Jurkat, Clone E6-1 (cell line): ENCODE data around the gene CDK5RAP3.
"Not testable (repeated sequence)": the region's sequence is repeated elsewhere in the genome, so short reads cannot be mapped to it uniquely, and the experiment has no call there.

Source experiments
- DNase-seq: peaks from one replicate; pipeline ENCODE4 v3.0.0-alpha.2; 2011; ENCODE audit warnings: low read depth, low spot score
- H3K4me3 ChIP-seq: 2 replicates; pipeline ENCODE4 v1.5.1; 2011; ENCODE audit warnings: mild to moderate bottlenecking, low read length, control low read depth, moderate library complexity

Gene CDK5RAP3

DNA sequence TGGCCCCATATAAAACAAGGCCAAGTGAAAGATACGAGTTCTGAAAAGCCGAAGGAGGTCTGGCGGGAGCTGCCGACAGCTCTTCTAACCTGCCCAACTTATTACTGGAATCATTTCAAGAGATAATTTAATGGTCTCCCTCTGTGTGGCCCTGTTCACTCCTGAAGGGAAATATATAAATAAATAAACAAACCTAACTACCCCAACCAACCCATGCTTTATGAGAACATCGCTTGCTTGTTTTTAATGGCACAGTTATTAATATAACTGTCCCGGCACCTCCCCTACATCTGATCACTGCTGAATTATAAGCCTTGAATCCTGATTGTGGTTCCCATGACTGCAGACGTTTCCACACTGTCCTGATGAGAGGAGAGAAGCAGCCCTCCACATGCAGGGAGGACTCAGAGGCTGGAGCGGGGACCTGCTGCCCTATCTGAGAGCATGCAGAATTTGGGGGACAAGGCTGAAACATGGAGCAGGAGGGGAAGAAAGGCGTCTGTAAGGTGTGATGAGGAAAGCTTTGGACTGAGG lies 22.2 kb downstream of the CDK5RAP3 start:
- no peak for DNase-seq
- H3K4me3 ChIP-seq = no peak overlapping the region

DNA sequence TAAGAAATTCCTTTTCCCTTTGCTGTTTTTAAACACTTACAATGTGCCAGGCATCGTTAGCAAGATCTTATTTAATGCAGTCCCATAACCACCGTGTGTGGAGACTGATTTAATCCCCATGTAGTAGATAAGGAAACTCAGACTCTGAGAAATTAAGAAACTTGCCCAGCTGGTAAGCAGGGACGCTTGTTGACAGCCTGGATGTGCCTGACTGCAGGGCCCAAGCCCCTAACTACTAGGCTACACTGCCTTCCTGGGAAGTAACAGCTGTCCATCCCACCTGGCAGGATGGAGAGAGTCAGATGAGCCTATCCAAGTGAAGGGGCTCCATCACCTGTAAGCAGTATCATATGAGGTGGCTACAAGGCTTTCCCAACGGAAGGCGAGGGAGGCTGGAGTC lies 23.1 kb downstream of the CDK5RAP3 start:
- H3K4me3 ChIP-seq = no peak overlapping the region
- DNase-seq = no peak

DNA sequence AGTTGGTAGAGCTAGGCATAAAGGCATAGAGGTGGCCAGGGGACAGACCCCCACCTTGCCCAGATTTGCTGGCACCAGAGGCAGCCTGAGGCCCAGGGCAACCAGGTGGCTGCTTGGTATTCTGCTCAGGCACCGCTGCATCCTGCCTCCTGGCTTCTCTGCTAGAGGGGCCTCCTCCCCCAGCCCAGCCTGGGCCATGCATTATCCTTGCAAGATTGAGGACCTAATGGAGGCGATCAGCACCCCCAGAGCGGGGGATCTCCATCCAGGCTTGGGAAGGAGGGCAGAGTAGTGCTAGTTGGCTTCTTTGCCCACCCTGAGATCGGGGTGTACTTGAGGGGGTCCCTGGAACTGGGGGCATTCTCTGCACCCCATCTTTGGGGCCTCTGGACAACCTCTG lies 23.8 kb downstream of the CDK5RAP3 start:
- no peak overlapping the region for H3K4me3 ChIP-seq
- DNase-seq = no peak

DNA sequence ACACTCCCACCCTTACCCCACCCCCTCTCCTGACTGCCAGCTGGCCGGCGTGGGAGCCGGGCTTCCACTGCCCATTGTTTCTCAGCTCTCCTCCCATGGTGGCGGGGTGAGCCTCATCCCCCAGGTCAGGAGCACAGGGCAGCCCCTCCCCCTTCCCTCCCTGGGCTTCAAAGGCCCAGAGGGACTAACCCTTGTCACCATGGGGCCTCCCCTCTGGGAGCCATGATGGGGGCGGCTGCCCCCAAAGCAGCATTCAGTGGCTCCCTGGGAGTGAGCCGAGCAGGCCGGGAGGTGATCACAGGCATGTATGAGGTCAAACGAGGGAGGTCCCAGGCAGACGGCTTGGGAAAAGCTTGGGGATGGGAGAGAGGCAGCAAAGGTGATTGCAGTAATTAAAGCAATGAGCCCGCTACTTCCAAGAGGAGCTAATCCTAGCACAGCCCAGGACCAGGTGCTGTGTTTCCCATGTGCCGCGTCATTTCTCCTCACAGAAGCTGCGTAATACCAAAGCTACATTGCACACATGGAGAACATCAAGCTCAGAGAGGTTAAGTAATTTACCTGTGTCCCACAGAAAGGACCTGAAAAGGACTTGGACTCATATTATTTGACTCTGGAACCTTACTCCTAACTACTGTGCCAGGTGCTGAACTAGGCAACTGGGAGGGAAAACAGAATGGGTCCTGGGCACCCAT lies 24.5 kb downstream of the CDK5RAP3 start:
- no peak for DNase-seq
- no peak overlapping the region for H3K4me3 ChIP-seq

DNA sequence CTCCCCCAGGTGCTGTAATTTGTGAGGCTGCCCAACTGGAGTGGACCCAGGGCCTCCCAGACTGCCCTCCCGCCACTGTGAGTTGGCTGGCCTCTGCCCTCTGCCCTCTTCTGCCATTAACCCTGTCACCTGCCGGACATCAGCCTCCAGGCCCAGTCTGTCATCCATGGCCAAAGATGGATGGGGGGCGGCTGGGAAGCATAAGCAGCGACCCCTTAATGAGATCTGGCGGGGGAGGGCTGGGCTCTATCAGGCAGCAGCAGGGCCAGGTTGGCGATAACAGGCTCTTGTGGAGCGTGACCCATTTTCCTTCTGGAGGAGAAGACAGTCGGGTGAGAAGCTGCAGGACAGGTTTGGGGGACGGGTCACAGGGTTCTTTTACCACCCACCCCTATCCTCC lies 25.3 kb downstream of the CDK5RAP3 start:
- no peak overlapping the region for H3K4me3 ChIP-seq
- DNase-seq = no peak

DNA sequence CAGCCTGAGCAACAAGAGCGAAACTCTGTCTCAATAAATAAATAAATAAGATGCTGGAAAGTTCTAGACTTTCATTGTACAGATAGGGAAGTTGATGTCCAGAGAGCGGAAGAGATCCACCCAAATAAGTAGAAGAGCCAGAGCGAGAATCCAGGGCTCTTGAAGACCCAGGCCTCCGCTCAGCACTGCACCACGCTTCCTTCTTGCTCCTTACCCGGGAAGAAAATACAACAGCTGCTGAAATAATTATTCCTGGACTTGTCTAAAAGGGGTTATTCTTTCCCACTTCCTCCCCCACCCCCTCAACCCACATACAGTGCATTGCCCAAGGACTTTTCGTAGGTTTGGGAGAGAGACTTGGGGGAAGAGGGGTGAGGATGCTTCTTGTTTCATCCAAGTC lies 26.7 kb downstream of the CDK5RAP3 start:
- no peak for DNase-seq
- no peak overlapping the region for H3K4me3 ChIP-seq

DNA sequence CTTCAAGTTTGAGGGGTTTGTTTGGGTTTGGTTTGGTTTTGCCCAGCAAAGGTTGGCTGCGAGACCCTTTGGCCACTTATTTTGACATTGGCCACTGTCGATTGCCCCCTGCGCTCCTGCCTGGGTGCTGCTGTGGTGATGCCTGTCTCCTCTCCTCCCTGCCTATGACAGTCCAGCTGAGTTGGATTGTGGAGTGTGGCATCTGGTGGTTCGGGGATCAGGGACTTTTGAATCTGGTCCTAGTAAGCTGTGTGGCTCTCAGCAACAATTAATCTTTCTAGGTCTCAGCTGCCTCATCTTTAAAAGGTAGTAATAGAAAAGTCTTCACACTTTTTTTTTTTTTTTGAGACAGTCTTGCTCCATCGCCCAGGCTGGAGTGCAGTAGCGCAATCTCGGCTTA lies 27.1 kb downstream of the CDK5RAP3 start:
- no peak overlapping the region for H3K4me3 ChIP-seq
- no peak for DNase-seq

DNA sequence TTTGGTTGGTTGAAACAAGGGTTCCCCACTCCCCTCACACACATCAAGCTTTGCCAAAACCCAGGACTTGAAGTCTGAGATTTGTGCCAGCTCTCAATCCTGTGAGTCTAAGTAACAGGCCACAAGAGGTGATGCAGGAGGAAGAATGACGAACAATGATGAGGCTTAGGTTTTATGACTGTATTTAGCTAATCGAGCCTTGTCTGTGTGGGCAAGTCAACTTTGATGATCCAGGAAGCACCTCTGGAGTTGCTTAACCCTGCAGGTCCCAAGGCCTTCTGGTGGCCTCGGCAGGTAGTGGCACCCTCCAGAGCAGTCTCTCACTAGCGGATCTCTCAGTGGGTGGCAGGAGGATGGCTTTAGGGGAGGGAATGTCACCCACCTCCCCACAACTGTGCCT lies 28.7 kb downstream of the CDK5RAP3 start:
- no peak overlapping the region for H3K4me3 ChIP-seq
- DNase-seq = peak; percentile 67

DNA sequence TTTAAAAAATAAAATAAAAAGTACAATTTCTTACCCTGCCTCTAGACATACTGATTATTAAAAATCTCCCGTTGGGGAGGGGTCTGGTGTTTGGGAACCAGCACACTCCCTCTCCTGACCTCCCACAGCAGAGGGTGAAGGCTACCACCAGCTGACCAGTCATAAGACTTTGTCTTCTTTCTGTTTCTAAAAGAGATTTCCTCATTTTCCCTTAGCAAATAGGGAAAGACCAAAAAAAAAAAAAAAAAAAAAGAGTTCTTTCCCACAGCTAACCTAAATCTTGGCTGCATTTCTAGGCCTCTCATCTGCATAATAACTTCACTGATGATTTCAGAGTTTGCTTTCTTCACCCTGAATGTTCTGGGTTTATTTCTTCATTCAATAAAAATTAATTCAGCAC lies 30.3 kb downstream of the CDK5RAP3 start:
- DNase-seq = no peak

DNA sequence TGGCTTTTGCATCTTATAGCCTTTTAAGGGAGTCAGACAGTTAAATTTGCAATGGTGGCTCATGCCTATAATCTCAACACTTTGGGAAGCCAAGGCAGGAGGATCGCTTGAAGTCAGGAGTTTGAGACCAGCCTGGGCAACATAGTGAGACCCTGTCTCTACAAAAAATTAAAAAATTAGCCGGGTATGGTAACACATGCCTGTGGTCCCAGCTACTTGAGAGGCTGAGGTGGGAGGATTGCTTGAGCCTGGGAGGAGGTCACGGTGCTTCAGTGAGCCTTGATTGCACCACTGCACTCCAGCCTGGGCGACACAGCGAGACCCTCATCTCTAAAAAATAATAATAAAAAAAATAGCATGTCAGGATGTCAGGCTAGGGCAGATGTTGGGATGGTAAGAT lies 30.7 kb downstream of the CDK5RAP3 start:
- not testable (repeated sequence) for DNase-seq, H3K4me3 ChIP-seq

More for the DNA sequence above, 30.3 kb downstream of the CDK5RAP3 start:
- H3K4me3 ChIP-seq = no peak overlapping the region

DNA sequence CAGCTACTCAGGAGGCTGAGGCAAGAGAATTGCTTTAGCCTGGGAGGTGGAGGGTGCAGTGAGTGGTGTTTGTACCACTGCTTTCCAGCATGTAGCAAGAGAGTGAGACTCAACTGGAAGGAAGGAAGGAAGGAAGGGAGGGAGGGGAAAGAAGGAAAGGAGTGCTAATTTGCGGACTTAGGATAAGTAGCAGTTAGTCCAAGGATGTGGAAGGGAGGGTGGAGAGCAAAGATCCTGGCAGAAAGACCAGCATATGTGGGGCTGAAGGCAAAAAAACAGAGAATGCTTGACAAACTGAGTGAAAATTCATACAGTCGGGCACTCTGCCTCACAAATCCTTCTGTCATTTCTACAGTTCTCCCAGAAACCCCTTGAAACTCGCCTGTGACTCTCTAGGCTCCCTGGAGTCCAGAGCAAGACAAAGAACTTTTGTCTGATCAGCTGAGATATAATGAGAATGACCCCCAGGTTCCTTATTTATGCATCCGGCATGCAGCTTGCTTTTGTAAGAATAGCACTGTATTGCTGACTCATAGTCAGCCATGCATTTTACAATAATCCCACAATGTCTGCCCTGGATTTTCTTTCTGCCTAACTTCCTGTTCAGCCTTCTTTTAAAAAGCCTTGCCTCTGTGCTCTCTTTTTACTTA lies 31.5 kb downstream of the CDK5RAP3 start:
- no peak for DNase-seq
- H3K4me3 ChIP-seq = no peak overlapping the region

DNA sequence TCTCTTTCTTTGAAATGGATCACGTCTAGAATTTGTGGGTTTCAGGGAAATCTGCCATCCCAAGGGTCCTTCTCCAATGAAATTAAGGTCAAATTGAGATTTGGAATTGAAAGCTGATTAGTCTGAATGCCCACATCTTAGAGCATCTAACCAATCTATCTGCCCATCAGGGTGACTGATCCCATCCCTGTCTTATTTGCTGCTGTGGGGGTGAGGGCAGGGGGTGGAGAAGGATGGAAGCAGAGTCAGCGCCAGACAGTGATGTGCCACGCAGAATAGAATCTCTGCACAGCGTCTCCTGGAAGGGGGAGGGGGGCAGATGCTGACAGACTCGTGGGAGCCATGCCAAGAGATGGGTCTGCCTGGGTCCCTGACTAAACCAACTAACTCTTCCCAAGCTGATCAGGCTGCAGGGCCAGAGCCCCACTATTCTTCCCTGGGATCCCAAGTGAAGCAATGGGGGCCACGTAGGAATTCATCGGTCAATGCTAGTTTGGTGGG lies 32.1 kb downstream of the CDK5RAP3 start:
- no peak for DNase-seq
- H3K4me3 ChIP-seq = no peak overlapping the region

DNA sequence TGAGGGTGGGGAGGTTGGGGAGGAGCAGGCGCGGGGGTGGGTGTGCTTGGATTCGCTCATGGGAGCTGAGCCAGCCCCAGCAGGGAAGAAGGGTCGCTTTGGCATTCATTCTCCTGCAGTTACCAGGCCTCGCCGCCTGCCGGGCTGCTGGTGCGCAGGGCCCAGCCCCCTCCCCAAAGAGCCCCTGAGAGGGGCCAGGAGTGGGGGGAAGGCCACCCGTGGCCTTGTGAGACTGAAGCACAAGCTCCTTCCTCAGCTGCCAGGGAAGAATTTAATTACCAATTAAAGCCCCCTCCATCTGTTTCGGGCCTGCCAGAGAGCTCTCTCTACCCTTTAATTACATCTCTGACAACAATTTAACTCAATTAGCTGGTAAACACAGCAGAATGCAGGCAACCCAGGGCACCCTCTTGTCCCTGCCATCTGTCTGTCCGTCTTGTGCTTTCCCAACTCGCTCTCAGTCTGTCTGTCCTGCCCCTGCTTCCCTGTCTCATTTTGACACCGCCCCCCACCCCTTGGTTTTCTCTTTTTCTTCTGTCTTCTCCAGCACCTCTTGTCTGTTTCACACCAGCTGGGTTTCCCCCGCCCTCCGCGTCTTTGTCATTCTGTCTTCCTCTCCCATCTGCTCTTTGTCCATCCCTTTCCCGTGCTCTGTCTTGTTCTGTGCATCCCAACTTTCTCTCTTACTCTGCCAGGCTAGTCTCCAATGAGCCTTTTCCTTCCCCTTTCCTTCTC lies 32.7 kb downstream of the CDK5RAP3 start:
- DNase-seq = no peak
- H3K4me3 ChIP-seq = no peak overlapping the region

DNA sequence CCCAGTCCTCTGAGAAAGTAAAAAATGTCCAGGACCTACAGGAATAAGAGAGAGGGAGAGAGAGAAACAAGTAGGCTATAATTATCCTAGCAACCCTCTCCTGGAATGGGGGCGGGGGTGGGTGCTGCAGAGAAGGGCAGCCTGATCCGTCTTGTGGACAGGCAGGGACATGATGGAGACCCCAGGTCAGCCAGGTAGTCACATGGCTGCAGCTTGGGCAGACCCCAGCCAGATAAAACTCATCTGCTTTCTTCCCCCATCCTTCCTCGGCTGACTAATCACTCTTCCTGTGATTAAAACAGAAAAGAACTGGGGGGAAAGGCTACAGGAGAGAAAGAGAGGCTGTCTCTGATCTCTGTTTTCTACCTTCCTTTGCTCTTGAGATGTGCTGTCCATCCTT lies 34.1 kb downstream of the CDK5RAP3 start:
- no peak for DNase-seq
- no peak overlapping the region for H3K4me3 ChIP-seq

DNA sequence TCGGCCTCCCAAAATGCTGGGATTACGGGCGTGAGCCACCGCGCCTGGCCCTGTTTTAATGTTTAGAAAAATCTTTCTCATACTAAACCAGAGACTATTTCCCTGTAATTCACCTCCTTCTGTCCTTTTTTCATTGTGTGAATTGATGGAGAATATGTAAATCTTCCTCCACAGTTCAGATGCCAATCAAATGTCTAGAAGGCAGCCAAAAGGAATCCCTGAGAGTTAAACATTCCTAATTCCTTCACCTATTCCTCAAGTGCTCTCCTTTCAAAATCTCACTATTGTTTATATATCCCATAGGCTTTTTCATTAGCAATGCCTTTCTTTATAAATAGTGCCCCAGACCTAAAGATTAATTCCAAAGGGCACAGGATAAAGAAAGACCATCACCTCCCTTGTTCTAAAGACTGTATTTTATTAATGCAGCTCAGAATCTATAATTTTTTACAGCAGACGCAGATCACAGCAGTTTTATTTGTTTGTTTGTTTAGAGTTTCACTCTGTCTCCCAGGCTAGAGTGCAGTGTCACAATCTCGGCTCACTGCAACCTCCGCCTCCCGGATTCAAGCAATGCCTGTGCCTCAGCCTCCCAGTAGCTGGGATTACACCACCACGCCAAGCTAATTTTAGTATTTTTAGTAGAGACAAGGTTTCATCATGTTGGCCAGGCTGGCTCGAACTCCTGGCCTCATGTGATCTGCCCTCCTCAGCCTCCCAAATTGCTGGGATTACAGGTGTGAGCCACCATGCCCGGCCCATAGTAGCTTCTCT lies 36.2 kb downstream of the CDK5RAP3 start:
- no peak for DNase-seq
- H3K4me3 ChIP-seq = no peak overlapping the region

DNA sequence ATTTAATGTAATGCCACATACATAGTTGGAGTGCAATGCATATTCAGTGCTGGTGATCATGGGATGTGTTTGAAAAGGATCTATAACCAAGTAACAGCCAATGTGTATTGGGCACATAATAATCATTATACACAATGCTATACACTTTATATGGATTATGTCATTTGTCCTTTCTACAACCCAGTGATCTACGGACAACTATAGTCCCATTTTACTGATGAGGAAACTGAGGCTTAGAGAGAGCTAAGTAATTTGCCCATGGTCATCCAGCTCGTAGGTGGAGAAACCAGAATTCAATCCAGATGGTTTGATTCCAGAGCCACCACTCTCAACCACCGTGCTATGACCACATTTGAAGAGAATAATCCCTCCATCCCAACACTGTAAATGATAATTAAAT lies 39.3 kb downstream of the CDK5RAP3 start:
- no peak overlapping the region for H3K4me3 ChIP-seq
- DNase-seq = no peak

DNA sequence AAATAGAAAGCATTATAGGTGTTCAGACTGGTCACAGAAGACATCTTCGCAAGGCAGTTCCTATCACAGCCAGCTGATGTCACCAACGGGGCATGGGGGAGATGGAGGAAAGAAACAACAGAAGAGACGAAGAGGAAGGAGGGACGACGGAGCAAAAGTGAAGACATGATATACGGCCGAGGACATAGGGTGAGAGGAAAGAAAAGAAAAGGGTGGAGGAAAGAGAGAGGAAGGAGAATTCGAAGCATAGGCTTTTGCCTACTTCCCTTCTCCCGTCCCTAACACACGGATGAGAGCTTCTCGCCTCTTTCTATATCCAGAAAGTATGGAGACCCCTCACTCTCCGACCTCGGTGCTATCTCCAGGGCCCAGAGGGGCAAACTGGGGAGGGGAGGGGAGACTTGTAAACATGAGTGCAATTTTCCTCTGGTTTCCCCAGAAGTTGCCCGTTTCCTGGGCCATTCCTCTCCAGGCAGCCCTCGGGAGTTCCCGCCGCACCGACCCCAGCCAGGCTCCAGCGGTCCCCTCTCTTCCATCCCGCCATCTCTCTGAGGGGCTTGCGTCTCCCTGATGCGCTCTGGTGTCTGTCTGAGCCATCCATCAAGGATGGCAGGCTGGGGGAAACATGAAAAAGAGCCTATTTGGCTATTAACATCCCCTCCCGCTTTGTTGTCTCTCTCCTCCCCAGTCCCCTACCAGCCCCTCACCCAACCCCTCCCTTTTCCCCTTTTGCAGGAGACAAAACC lies 40.7 kb downstream of the CDK5RAP3 start:
- peak overlapping the region; percentile 60 for H3K4me3 ChIP-seq
- DNase-seq = peak; percentile 64

DNA sequence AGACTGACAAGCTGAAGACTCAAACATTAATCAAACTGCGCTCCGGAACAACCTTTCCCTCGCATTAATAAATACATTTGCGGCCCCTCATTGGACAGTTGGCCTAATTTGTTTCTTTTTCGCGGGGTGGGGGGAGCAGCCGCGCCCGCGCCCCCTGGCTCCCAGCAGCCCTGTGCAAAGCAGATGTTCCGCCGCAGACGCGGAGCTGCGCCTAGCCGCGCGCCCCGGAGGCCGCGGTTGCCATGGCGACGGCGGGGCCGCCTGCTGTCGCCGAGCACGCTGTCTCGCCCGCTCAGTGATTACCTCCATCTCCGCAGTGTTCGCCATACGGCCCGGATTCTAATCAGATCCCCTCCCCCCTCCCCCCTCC lies 41.2 kb downstream of the CDK5RAP3 start:
- peak; percentile 78 for DNase-seq
- H3K4me3 ChIP-seq = peak overlapping the region; percentile 60

DNA sequence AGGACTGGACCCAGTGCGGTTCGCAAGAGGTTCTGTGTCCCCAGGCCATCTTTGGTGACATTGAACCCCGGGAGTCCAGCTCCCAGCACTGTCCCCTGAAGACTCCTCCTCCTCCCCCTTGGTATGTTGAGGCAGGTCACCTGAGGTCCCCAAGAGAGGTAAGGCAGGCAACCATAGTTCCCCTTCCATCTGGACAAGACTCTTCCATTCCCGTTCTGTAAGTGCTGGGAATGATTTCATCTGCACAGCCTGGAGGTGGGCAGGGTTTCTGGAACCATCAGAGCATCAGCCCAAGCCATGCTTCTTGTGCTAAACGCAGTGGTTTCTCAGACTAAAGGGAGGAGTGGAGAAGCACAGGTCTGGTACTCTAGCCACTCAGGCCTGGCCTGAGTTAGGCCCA lies 41.7 kb downstream of the CDK5RAP3 start:
- peak overlapping the region; percentile 60 for H3K4me3 ChIP-seq
- no peak for DNase-seq
